ENCODE measurements around the gene PDE4D.
A peak's percentile ranks its signal among the peaks of the same experiment; 100 is the strongest.
"Not testable (repeated sequence)": the region's sequence is repeated elsewhere in the genome, so short reads cannot be mapped to it uniquely, and the experiment has no call there.

Gene PDE4D

GRCh38 chr5:59327191-59327980, 566.1 kb downstream of the PDE4D start:
- no peaks in the 10 kb centered on the region for H3K27me3 ChIP-seq (ENCODE audit: insufficient read depth, low read length)
- H3K9ac ChIP-seq (ENCODE audit: low read depth, low read length): no peak overlapping the region
- no peaks in the 10 kb centered on the region for H3K36me3 ChIP-seq (ENCODE audit: insufficient read depth, low read depth, low read length)
- H3K9me3 ChIP-seq (ENCODE audit: insufficient read depth, low read depth, low read length): no peaks in the 10 kb centered on the region
- no peak overlapping the region for H3K27ac ChIP-seq (ENCODE audit: low read length)
- no peak overlapping the region for H3K4me3 ChIP-seq (ENCODE audit: low read length)
- no peaks in the 10 kb centered on the region for H3K4me1 ChIP-seq (ENCODE audit: insufficient read depth, low read length)

GRCh38 chr5:59326596-59326995, 566.9 kb downstream of the PDE4D start:
- Histone ChIP-seq H3K4me3 (ENCODE audit: low read length) (no peak overlapping the region), H3K36me3 (ENCODE audit: insufficient read depth, low read depth, low read length) (no peaks in the 10 kb centered on the region), H3K4me1 (ENCODE audit: insufficient read depth, low read length) (no peaks in the 10 kb centered on the region), H3K27ac (ENCODE audit: low read length) (no peak overlapping the region), H3K9ac (ENCODE audit: low read depth, low read length) (no peak overlapping the region), H3K27me3 (ENCODE audit: insufficient read depth, low read length) (no peaks in the 10 kb centered on the region), H3K9me3 (ENCODE audit: insufficient read depth, low read depth, low read length) (no peaks in the 10 kb centered on the region)

GRCh38 chr5:59325070-59325469, 568.5 kb downstream of the PDE4D start:
- Histone ChIP-seq H3K4me1 (ENCODE audit: insufficient read depth, low read length) (no peaks in the 10 kb centered on the region), H3K27ac (ENCODE audit: low read length) (no peak overlapping the region), H3K27me3 (ENCODE audit: insufficient read depth, low read length) (no peaks in the 10 kb centered on the region), H3K36me3 (ENCODE audit: insufficient read depth, low read depth, low read length) (no peaks in the 10 kb centered on the region), H3K9me3 (ENCODE audit: insufficient read depth, low read depth, low read length) (no peaks in the 10 kb centered on the region), H3K9ac (ENCODE audit: low read depth, low read length) (no peak overlapping the region), H3K4me3 (ENCODE audit: low read length) (no peak overlapping the region)

GRCh38 chr5:59322894-59323293, 570.6 kb downstream of the PDE4D start:
- Histone ChIP-seq H3K27ac (ENCODE audit: low read length) (no peak overlapping the region), H3K27me3 (ENCODE audit: insufficient read depth, low read length) (no peaks in the 10 kb centered on the region), H3K9ac (ENCODE audit: low read depth, low read length) (no peak overlapping the region), H3K36me3 (ENCODE audit: insufficient read depth, low read depth, low read length) (no peaks in the 10 kb centered on the region), H3K4me1 (ENCODE audit: insufficient read depth, low read length) (peaks cover under 1% of the 10 kb centered on the region; the same call in 1 of the 2 replicates), H3K4me3 (ENCODE audit: low read length) (no peak overlapping the region), H3K9me3 (ENCODE audit: insufficient read depth, low read depth, low read length) (no peaks in the 10 kb centered on the region)

- H3K4me3 ChIP-seq (ENCODE audit: low read length): no peak overlapping the region
- H3K9ac ChIP-seq (ENCODE audit: low read depth, low read length): no peak overlapping the region
- H3K36me3 ChIP-seq (ENCODE audit: insufficient read depth, low read depth, low read length): no peaks in the 10 kb centered on the region
- no peak overlapping the region for H3K27ac ChIP-seq (ENCODE audit: low read length)
- peaks cover 8% of the 10 kb centered on the region for H3K4me1 ChIP-seq (ENCODE audit: insufficient read depth, low read length)
- H3K27me3 ChIP-seq (ENCODE audit: insufficient read depth, low read length): no peaks in the 10 kb centered on the region
- no peaks in the 10 kb centered on the region for H3K9me3 ChIP-seq (ENCODE audit: insufficient read depth, low read depth, low read length)
These were observed 571.5 kb downstream of the PDE4D start for GRCh38 chr5:59322058-59322457.

- Histone ChIP-seq H3K4me3 (ENCODE audit: low read length) (no peak overlapping the region), H3K9me3 (ENCODE audit: insufficient read depth, low read depth, low read length) (no peaks in the 10 kb centered on the region), H3K27me3 (ENCODE audit: insufficient read depth, low read length) (no peaks in the 10 kb centered on the region), H3K36me3 (ENCODE audit: insufficient read depth, low read depth, low read length) (no peaks in the 10 kb centered on the region), H3K4me1 (ENCODE audit: insufficient read depth, low read length) (peaks cover 11% of the 10 kb centered on the region), H3K9ac (ENCODE audit: low read depth, low read length) (no peak overlapping the region), H3K27ac (ENCODE audit: low read length) (no peak overlapping the region)
These were observed 571.9 kb downstream of the PDE4D start for GRCh38 chr5:59321642-59322041.

- Histone ChIP-seq H3K27me3 (ENCODE audit: insufficient read depth, low read length) (no peaks in the 10 kb centered on the region), H3K4me3 (ENCODE audit: low read length) (no peak overlapping the region), H3K4me1 (ENCODE audit: insufficient read depth, low read length) (peaks cover 11% of the 10 kb centered on the region)
These were observed 573.1 kb downstream of the PDE4D start for GRCh38 chr5:59320420-59320819.

GRCh38 chr5:59319250-59319649, 574.3 kb downstream of the PDE4D start:
- no peak overlapping the region for H3K4me3 ChIP-seq (ENCODE audit: low read length)
- no peak overlapping the region for H3K27ac ChIP-seq (ENCODE audit: low read length)
- H3K9ac ChIP-seq (ENCODE audit: low read depth, low read length): no peak overlapping the region
- H3K4me1 ChIP-seq (ENCODE audit: insufficient read depth, low read length): peaks cover 11% of the 10 kb centered on the region
- H3K27me3 ChIP-seq (ENCODE audit: insufficient read depth, low read length): no peaks in the 10 kb centered on the region
- no peaks in the 10 kb centered on the region for H3K36me3 ChIP-seq (ENCODE audit: insufficient read depth, low read depth, low read length)
- H3K9me3 ChIP-seq (ENCODE audit: insufficient read depth, low read depth, low read length): no peaks in the 10 kb centered on the region

More at GRCh38 chr5:59320420-59320819, 573.1 kb downstream of the PDE4D start:
- no peaks in the 10 kb centered on the region for H3K36me3 ChIP-seq (ENCODE audit: insufficient read depth, low read depth, low read length)
- H3K27ac ChIP-seq (ENCODE audit: low read length): no peak overlapping the region
- H3K9me3 ChIP-seq (ENCODE audit: insufficient read depth, low read depth, low read length): no peaks in the 10 kb centered on the region
- H3K9ac ChIP-seq (ENCODE audit: low read depth, low read length): no peak overlapping the region

GRCh38 chr5:59317774-59318205, 575.7 kb downstream of the PDE4D start:
- H3K27me3 ChIP-seq (ENCODE audit: insufficient read depth, low read length): no peaks in the 10 kb centered on the region
- peaks cover 11% of the 10 kb centered on the region for H3K4me1 ChIP-seq (ENCODE audit: insufficient read depth, low read length)
- no peaks in the 10 kb centered on the region for H3K36me3 ChIP-seq (ENCODE audit: insufficient read depth, low read depth, low read length)
- H3K27ac ChIP-seq (ENCODE audit: low read length): no peak overlapping the region
- H3K9ac ChIP-seq (ENCODE audit: low read depth, low read length): no peak overlapping the region
- no peaks in the 10 kb centered on the region for H3K9me3 ChIP-seq (ENCODE audit: insufficient read depth, low read depth, low read length)
- 0 out of 2 replicates have a peak overlapping the region, but pooled peaks have one; percentile 11 for H3K4me3 ChIP-seq (ENCODE audit: low read length)

GRCh38 chr5:59317023-59317773, 576.3 kb downstream of the PDE4D start:
- H3K9me3 ChIP-seq (ENCODE audit: insufficient read depth, low read depth, low read length): no peaks in the 10 kb centered on the region
- H3K4me3 ChIP-seq (ENCODE audit: low read length): 0 out of 2 replicates have a peak overlapping the region, but pooled peaks have one; percentile 11
- H3K27ac ChIP-seq (ENCODE audit: low read length): no peak overlapping the region
- no peaks in the 10 kb centered on the region for H3K36me3 ChIP-seq (ENCODE audit: insufficient read depth, low read depth, low read length)
- H3K4me1 ChIP-seq (ENCODE audit: insufficient read depth, low read length): peaks cover 11% of the 10 kb centered on the region
- H3K9ac ChIP-seq (ENCODE audit: low read depth, low read length): no peak overlapping the region
- no peaks in the 10 kb centered on the region for H3K27me3 ChIP-seq (ENCODE audit: insufficient read depth, low read length)

- Histone ChIP-seq H3K9me3 (ENCODE audit: insufficient read depth, low read depth, low read length) (no peaks in the 10 kb centered on the region), H3K36me3 (ENCODE audit: insufficient read depth, low read depth, low read length) (no peaks in the 10 kb centered on the region), H3K9ac (ENCODE audit: low read depth, low read length) (no peak overlapping the region), H3K4me3 (ENCODE audit: low read length) (no peak overlapping the region), H3K27ac (ENCODE audit: low read length) (no peak overlapping the region), H3K27me3 (ENCODE audit: insufficient read depth, low read length) (no peaks in the 10 kb centered on the region), H3K4me1 (ENCODE audit: insufficient read depth, low read length) (peaks cover 4% of the 10 kb centered on the region)
These were observed 581.3 kb downstream of the PDE4D start for GRCh38 chr5:59312223-59312622.

- not testable (repeated sequence) for H3K4me1 ChIP-seq (ENCODE audit: insufficient read depth, low read length); H3K27ac ChIP-seq (ENCODE audit: low read length); H3K27me3 ChIP-seq (ENCODE audit: insufficient read depth, low read length); H3K9me3 ChIP-seq (ENCODE audit: insufficient read depth, low read depth, low read length); H3K9ac ChIP-seq (ENCODE audit: low read depth, low read length); H3K4me3 ChIP-seq (ENCODE audit: low read length); H3K36me3 ChIP-seq (ENCODE audit: insufficient read depth, low read depth, low read length)
These were observed 584.8 kb downstream of the PDE4D start for GRCh38 chr5:59308685-59309084.
